Measurements from ENCODE around the gene SLC1A5. TPM values are rescaled to one million over a fixed set of nuclear protein-coding genes. Genes with fewer than 3 reads are reported as not detected.

The SLC1A5 gene
- total and polyA plus RNA-seq, 2 experiments from 2014 or later: 103 to 272 TPM

- ATAC-seq: no peak; the same call in 2 of the 3 replicates
- TF ChIP-seq ZNF114 (CRISPR knock-in tag; IDR thresholded peaks at IDR 0.05) (no peak), EZH2 (IDR thresholded peaks at IDR 0.05; ENCODE audit: low read depth, unreplicated experiment) (no peak), CREB1 (CRISPR knock-in tag; IDR thresholded peaks at IDR 0.05; ENCODE audit: low read depth) (no peak), POLR2AphosphoS5 (IDR thresholded peaks at IDR 0.05; ENCODE audit: low read depth) (no peak), STAT1 (IDR thresholded peaks at IDR 0.05; ENCODE audit: unreplicated experiment) (no peak), CTCF (conservative IDR thresholded peaks at IDR 0.05; ENCODE audit: low read depth in 2 of 2) (no peak)
- TF ChIP-seq, protein P1, sequence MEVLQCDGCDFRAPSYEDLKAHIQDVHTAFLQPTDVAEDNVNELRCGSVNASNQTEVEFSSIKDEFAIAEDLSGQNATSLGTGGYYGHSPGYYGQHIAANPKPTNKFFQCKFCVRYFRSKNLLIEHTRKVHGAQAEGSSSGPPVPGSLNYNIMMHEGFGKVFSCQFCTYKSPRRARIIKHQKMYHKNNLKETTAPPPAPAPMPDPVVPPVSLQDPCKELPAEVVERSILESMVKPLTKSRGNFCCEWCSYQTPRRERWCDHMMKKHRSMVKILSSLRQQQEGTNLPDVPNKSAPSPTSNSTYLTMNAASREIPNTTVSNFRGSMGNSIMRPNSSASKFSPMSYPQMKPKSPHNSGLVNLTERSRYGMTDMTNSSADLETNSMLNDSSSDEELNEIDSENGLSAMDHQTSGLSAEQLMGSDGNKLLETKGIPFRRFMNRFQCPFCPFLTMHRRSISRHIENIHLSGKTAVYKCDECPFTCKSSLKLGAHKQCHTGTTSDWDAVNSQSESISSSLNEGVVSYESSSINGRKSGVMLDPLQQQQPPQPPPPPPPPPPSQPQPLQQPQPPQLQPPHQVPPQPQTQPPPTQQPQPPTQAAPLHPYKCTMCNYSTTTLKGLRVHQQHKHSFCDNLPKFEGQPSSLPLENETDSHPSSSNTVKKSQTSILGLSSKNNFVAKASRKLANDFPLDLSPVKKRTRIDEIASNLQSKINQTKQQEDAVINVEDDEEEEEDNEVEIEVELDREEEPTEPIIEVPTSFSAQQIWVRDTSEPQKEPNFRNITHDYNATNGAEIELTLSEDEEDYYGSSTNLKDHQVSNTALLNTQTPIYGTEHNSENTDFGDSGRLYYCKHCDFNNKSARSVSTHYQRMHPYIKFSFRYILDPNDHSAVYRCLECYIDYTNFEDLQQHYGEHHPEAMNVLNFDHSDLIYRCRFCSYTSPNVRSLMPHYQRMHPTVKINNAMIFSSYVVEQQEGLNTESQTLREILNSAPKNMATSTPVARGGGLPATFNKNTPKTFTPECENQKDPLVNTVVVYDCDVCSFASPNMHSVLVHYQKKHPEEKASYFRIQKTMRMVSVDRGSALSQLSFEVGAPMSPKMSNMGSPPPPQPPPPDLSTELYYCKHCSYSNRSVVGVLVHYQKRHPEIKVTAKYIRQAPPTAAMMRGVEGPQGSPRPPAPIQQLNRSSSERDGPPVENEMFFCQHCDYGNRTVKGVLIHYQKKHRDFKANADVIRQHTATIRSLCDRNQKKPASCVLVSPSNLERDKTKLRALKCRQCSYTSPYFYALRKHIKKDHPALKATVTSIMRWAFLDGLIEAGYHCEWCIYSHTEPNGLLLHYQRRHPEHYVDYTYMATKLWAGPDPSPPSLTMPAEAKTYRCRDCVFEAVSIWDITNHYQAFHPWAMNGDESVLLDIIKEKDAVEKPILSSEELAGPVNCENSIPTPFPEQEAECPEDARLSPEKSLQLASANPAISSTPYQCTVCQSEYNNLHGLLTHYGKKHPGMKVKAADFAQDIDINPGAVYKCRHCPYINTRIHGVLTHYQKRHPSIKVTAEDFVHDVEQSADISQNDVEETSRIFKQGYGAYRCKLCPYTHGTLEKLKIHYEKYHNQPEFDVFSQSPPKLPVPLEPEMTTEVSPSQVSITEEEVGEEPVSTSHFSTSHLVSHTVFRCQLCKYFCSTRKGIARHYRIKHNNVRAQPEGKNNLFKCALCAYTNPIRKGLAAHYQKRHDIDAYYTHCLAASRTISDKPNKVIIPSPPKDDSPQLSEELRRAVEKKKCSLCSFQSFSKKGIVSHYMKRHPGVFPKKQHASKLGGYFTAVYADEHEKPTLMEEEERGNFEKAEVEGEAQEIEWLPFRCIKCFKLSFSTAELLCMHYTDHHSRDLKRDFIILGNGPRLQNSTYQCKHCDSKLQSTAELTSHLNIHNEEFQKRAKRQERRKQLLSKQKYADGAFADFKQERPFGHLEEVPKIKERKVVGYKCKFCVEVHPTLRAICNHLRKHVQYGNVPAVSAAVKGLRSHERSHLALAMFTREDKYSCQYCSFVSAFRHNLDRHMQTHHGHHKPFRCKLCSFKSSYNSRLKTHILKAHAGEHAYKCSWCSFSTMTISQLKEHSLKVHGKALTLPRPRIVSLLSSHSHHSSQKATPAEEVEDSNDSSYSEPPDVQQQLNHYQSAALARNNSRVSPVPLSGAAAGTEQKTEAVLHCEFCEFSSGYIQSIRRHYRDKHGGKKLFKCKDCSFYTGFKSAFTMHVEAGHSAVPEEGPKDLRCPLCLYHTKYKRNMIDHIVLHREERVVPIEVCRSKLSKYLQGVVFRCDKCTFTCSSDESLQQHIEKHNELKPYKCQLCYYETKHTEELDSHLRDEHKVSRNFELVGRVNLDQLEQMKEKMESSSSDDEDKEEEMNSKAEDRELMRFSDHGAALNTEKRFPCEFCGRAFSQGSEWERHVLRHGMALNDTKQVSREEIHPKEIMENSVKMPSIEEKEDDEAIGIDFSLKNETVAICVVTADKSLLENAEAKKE (CRISPR knock-in tag; IDR thresholded peaks at IDR 0.05): no peak
- Mint-ChIP-seq H3K27me3 (ENCODE audit: insufficient read depth, low read depth, poor library complexity) (peaks cover 9% of the 10 kb centered on the region), H3K36me3 (ENCODE audit: low read depth) (peaks cover 78% of the 10 kb centered on the region), H3K4me3 (peak overlapping the region; percentile 16; the same call in 1 of the 3 replicates), H3K9me3 (peaks cover 3% of the 10 kb centered on the region; the same call in 1 of the 3 replicates), H3K27ac (peak overlapping the region; percentile 88), H3K4me1 (peaks cover 24% of the 10 kb centered on the region)
- Histone ChIP-seq H3K4me2 (no peak overlapping the region), H3K9me2 (ENCODE audit: insufficient read depth) (no peaks in the 10 kb centered on the region), H3K4me3 (no peak overlapping the region), H3K36me3 (ENCODE audit: insufficient read depth) (peaks cover 15% of the 10 kb centered on the region; the same call in 1 of the 2 replicates), H3K4me1 (ENCODE audit: insufficient read depth) (no peaks in the 10 kb centered on the region), H3K79me2 (replicated peaks; ENCODE audit: insufficient read depth) (0 out of 2 replicates have a peak, but pooled peaks cover 7% of the 10 kb centered on the region), H3K27ac (ENCODE audit: low read depth) (no peak overlapping the region), H3K27me3 (ENCODE audit: insufficient read depth) (no peaks in the 10 kb centered on the region), H3F3A (replicated peaks; ENCODE audit: low read depth) (peaks cover 3% of the 10 kb centered on the region; the same call in 1 of the 2 replicates), H4K20me1 (replicated peaks; ENCODE audit: insufficient read depth) (peaks cover 14% of the 10 kb centered on the region), H2AFZ (no peak overlapping the region)
- DNase-seq (ENCODE audit: low spot score): no peak
These were observed 62.5 kb downstream of the SLC1A5 start for GRCh38 chr19:46725859-46726393.
